Lung (tissue), 12 donors: ENCODE data around the gene HOXD11. TPM values are rescaled to one million over a fixed set of nuclear protein-coding genes. Genes with fewer than 3 reads are reported as not detected.

ENCODE experiments used
- ATAC-seq: fragments of 200-7000 bp; cut with Tn5 transposase; one replicate; pipeline ENCODE4 v1.9.1; 2020; ENCODE audit warnings: moderate number of reproducible peaks; ENCODE audit not compliant: insufficient read depth, low FRiP score
- DNase-seq, 3 donors: peaks; one replicate each; pipeline ENCODE4 v3.0.0-alpha.2; 2013 to 2017
- H3K27ac ChIP-seq, 2 donors: one replicate each; pipeline ENCODE4 v1.5.1; 2013; ENCODE audit warnings: mild to moderate bottlenecking in 2 of 2, moderate library complexity in 2 of 2, control low read depth in 1 of 2, inconsistent platforms in 1 of 2, low read depth in 1 of 2, low read length in 1 of 2
- H3K27me3 ChIP-seq, 3 donors: one replicate each; pipeline ENCODE4 v1.5.1; 2013; ENCODE audit warnings: low read length in 2 of 3; ENCODE audit not compliant: control insufficient read depth in 3 of 3, insufficient read depth in 3 of 3
- H3K36me3 ChIP-seq, 4 donors: one replicate each; pipeline ENCODE4 v1.5.1; 2013; ENCODE audit warnings: low read length in 4 of 4, mild to moderate bottlenecking in 1 of 4, moderate library complexity in 1 of 4; ENCODE audit not compliant: control insufficient read depth in 4 of 4, insufficient read depth in 4 of 4
- H3K4me1 ChIP-seq, 5 donors: one replicate each; pipeline ENCODE4 v1.5.1; 2013; ENCODE audit warnings: low read length in 5 of 5, mild to moderate bottlenecking in 2 of 5, moderate library complexity in 1 of 5; ENCODE audit not compliant: control insufficient read depth in 5 of 5, insufficient read depth in 5 of 5
- H3K4me3 ChIP-seq: one replicate; pipeline ENCODE4 v1.5.1; 2013; ENCODE audit warnings: mild to moderate bottlenecking, control low read depth, moderate library complexity
- H3K9ac ChIP-seq, 2 donors: one replicate each; pipeline ENCODE4 v1.5.1; 2013; ENCODE audit warnings: low read length in 2 of 2, control low read depth in 1 of 2; ENCODE audit not compliant: insufficient read depth in 1 of 2
- H3K9me3 ChIP-seq, 4 donors: one replicate each; pipeline ENCODE4 v1.5.1; 2013; ENCODE audit warnings: low read length in 3 of 4, mild to moderate bottlenecking in 1 of 4, moderate library complexity in 1 of 4; ENCODE audit not compliant: control insufficient read depth in 4 of 4, insufficient read depth in 3 of 4
- WGBS, 2 donors: extraction: QIAGEN DNeasy Blood & Tissue Kit; methylation state at CpG; one replicate each; pipeline ENCODE4 v1.1.7; 2013; 5-methylcytosine and 5-hydroxymethylcytosine counted together
- polyA plus RNA-seq, 2 donors: library from polyadenylated mRNA; stranded (reverse); fragments of 200-250 nt; gene quantifications; one replicate each; pipeline ENCODE4 v1.2.1, GENCODE V29; 2013
- total RNA-seq, 2 donors: library from RNA; depleted of rRNA in 1 of 2; stranded (reverse); fragments of >200 nt in 1 of 2; gene quantifications; one replicate each; pipeline ENCODE4 v1.2.1, GENCODE V29; 2014 to 2021
- TF ChIP-seq, protein P1 (sequence below): IDR thresholded peaks from 2 replicates; pipeline ENCODE4 v1.5.1; 2012; ENCODE audit warnings: mild to moderate bottlenecking; ENCODE audit errors: control extremely low read depth, extremely low read depth
- donor health status: control.
- donor health status: control.
- donor health status: Bipolar disorder and iron deficiency.
- donor health status: healthy.
- donor health status: DM: yes; HTN: yes; CAD: no.

HOXD11 gene
- total and polyA plus RNA-seq, 4 donors = not detected

GRCh38 chr2:176131848-176132158, 24.7 kb downstream of the HOXD11 start:
- Histone ChIP-seq H3K9me3 (peaks cover 0 to 6% (median 0%) of the 10 kb centered on the region in 4 donors), H3K27me3 (peaks cover 15 to 86% (median 86%) of the 10 kb centered on the region in 3 donors), H3K27ac (no peak overlapping the region), H3K9ac (no peak overlapping the region), H3K4me3 (no peak overlapping the region), H3K4me1 (peaks cover 0 to 16% (median 9%) of the 10 kb centered on the region in 5 donors), H3K36me3 (no peaks in the 10 kb centered on the region)
- TF ChIP-seq, protein P1, sequence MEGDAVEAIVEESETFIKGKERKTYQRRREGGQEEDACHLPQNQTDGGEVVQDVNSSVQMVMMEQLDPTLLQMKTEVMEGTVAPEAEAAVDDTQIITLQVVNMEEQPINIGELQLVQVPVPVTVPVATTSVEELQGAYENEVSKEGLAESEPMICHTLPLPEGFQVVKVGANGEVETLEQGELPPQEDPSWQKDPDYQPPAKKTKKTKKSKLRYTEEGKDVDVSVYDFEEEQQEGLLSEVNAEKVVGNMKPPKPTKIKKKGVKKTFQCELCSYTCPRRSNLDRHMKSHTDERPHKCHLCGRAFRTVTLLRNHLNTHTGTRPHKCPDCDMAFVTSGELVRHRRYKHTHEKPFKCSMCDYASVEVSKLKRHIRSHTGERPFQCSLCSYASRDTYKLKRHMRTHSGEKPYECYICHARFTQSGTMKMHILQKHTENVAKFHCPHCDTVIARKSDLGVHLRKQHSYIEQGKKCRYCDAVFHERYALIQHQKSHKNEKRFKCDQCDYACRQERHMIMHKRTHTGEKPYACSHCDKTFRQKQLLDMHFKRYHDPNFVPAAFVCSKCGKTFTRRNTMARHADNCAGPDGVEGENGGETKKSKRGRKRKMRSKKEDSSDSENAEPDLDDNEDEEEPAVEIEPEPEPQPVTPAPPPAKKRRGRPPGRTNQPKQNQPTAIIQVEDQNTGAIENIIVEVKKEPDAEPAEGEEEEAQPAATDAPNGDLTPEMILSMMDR = no peak
- DNase-seq = no peak
- ATAC-seq = no peak
- WGBS, 2 donors = 19 to 26% methylated on average over 4 of the region's 4 CpGs

DNA sequence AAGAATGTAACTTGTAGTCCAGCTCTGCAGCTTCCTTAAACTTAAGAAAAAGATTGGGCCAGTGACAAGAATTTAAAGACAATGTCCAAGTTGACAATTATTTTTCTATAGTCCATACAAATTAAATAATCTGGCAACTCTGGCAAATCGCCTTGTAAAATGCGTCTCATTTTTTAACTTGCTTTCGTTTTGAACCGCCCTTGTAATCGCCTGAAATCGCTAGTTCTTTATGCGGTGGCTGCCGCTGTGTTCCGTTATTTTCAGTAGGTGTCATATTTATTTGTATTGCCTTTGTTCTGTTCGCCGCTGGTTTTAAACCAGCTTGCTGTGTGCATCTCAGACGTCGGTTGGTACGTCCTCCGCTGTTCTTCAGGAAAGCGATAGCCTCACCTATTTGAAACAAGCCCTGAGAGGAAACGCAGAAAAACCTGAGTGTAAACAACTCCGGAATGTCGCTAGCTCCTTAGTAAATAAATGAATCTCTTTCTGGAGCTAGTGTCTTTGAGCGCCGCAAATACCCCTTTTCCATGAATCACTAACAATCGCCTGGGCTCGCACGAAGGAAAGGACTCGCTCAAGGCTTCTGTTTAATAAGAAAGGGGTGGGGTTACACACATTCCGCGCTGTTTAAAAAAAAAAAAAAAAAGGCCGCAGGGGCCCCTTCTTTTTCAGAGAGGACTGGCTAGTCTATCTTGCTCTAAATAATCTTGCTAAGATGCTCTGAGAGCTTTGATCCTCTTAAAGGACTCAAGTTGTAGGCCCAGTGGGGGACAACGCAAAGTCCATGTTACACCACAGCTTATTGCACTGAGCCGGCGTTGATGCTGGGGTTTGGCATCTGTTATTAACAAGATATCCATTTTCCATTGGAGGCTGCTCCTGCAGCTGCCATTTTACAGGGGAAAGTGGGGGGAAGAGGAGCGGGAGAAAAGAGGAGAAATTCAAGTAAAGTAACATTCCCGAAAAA, 25.4 kb downstream of the HOXD11 start:
- H3K4me3 ChIP-seq = no peak overlapping the region
- H3K9me3 ChIP-seq = peaks cover 0 to 6% (median 0%) of the 10 kb centered on the region in 4 donors
- TF ChIP-seq, protein P1 = no peak
- 5 to 11% methylated on average over 33 of the region's 33 CpGs for WGBS, 2 donors
- DNase-seq = peak in 1 of 3 donors; percentile 68
- no peak overlapping the region for H3K9ac ChIP-seq
- peaks cover 0 to 18% (median 9%) of the 10 kb centered on the region in 5 donors for H3K4me1 ChIP-seq
- no peak overlapping the region for H3K27ac ChIP-seq
- no peaks in the 10 kb centered on the region for H3K36me3 ChIP-seq
- ATAC-seq = no peak
- H3K27me3 ChIP-seq = peaks cover 19 to 86% (median 86%) of the 10 kb centered on the region in 3 donors

- H3K9me3 ChIP-seq = peaks cover 0 to 8% (median 0%) of the 10 kb centered on the region in 4 donors
- ATAC-seq = no peak
- no peaks in the 10 kb centered on the region for H3K36me3 ChIP-seq
- peaks cover 24 to 86% (median 86%) of the 10 kb centered on the region in 3 donors for H3K27me3 ChIP-seq
- H3K9ac ChIP-seq = no peak overlapping the region
- peaks cover 0 to 19% (median 6%) of the 10 kb centered on the region in 5 donors for H3K4me1 ChIP-seq
- TF ChIP-seq, protein P1 = no peak
- no peak overlapping the region for H3K4me3 ChIP-seq
- H3K27ac ChIP-seq = no peak overlapping the region
- no peak for DNase-seq
Measured at GRCh38 chr2:176133389-176133788, 26.3 kb downstream of the HOXD11 start.
